ENCODE results near the gene SLC1A4. TPM values are rescaled to one million over a fixed set of nuclear protein-coding genes. Genes with fewer than 3 reads are reported as not detected.
"Not testable (repeated sequence)": the region's sequence is repeated elsewhere in the genome, so short reads cannot be mapped to it uniquely, and the experiment has no call there.

Gene SLC1A4
- total RNA-seq, 2 donors from 2014 or later, result 24.2 to 33.8 TPM

GRCh38 chr2:65019010-65019409 is 29.8 kb downstream of the SLC1A4 start:
- DNase-seq (ENCODE audit: low spot score), result no peak
- no peak overlapping the region for H3K4me3 ChIP-seq
- no peaks in the 10 kb centered on the region for H3K9me3 ChIP-seq
- H3K27ac ChIP-seq, result no peak overlapping the region
- H3K27me3 ChIP-seq (replicated peaks; ENCODE audit: insufficient read depth), result no peaks in the 10 kb centered on the region
- TF ChIP-seq CTCF (IDR thresholded peaks at IDR 0.05), result no peak
- peaks cover 37% of the 10 kb centered on the region for H3K36me3 ChIP-seq
- no peak for ATAC-seq (ENCODE audit: insufficient number of reproducible peaks, low FRiP score, low read depth)
- no peaks in the 10 kb centered on the region for H3K4me1 ChIP-seq (ENCODE audit: control insufficient read depth in 1 of 2, low read depth in 2 of 2)

GRCh38 chr2:65019675-65020195 is 30.5 kb downstream of the SLC1A4 start:
- H3K4me3 ChIP-seq, result no peak overlapping the region
- TF ChIP-seq CTCF (IDR thresholded peaks at IDR 0.05), result no peak
- no peak overlapping the region for H3K27ac ChIP-seq
- no peaks in the 10 kb centered on the region for H3K4me1 ChIP-seq (ENCODE audit: control insufficient read depth in 1 of 2, low read depth in 2 of 2)
- DNase-seq (ENCODE audit: low spot score), result no peak
- peaks cover 37% of the 10 kb centered on the region for H3K36me3 ChIP-seq
- H3K27me3 ChIP-seq (replicated peaks; ENCODE audit: insufficient read depth), result no peaks in the 10 kb centered on the region
- no peaks in the 10 kb centered on the region for H3K9me3 ChIP-seq
- ATAC-seq (ENCODE audit: insufficient number of reproducible peaks, low FRiP score, low read depth), result no peak

- not testable (repeated sequence) for H3K4me1 ChIP-seq (ENCODE audit: control insufficient read depth in 1 of 2, low read depth in 2 of 2); H3K27ac ChIP-seq; H3K9me3 ChIP-seq; ATAC-seq (ENCODE audit: insufficient number of reproducible peaks, low FRiP score, low read depth); DNase-seq (ENCODE audit: low spot score); H3K4me3 ChIP-seq; H3K27me3 ChIP-seq (replicated peaks; ENCODE audit: insufficient read depth)
- peaks cover 37% of the 10 kb centered on the region for H3K36me3 ChIP-seq
Observed at GRCh38 chr2:65020251-65020650, 31.1 kb downstream of the SLC1A4 start.

- TF ChIP-seq CTCF (IDR thresholded peaks at IDR 0.05), result no peak
- Histone ChIP-seq H3K4me3 (no peak overlapping the region), H3K27ac (no peak overlapping the region), H3K4me1 (ENCODE audit: control insufficient read depth in 1 of 2, low read depth in 2 of 2) (no peaks in the 10 kb centered on the region), H3K9me3 (no peaks in the 10 kb centered on the region), H3K27me3 (replicated peaks; ENCODE audit: insufficient read depth) (no peaks in the 10 kb centered on the region), H3K36me3 (peaks cover 37% of the 10 kb centered on the region)
- DNase-seq (ENCODE audit: low spot score) (no peak), ATAC-seq (ENCODE audit: insufficient number of reproducible peaks, low FRiP score, low read depth) (no peak)
Observed at GRCh38 chr2:65020943-65021528, 31.8 kb downstream of the SLC1A4 start.

GRCh38 chr2:65021709-65022108 is 32.5 kb downstream of the SLC1A4 start:
- Histone ChIP-seq H3K27me3 (replicated peaks; ENCODE audit: insufficient read depth) (no peaks in the 10 kb centered on the region), H3K4me3 (no peak overlapping the region), H3K9me3 (no peaks in the 10 kb centered on the region), H3K4me1 (ENCODE audit: control insufficient read depth in 1 of 2, low read depth in 2 of 2) (no peaks in the 10 kb centered on the region), H3K27ac (no peak overlapping the region), H3K36me3 (peaks cover 33% of the 10 kb centered on the region)
- TF ChIP-seq CTCF (IDR thresholded peaks at IDR 0.05), result no peak
- DNase-seq (ENCODE audit: low spot score) (no peak), ATAC-seq (ENCODE audit: insufficient number of reproducible peaks, low FRiP score, low read depth) (no peak)

GRCh38 chr2:65022189-65022588 is 33.0 kb downstream of the SLC1A4 start:
- Histone ChIP-seq H3K4me3 (no peak overlapping the region), H3K27ac (no peak overlapping the region), H3K9me3 (no peaks in the 10 kb centered on the region), H3K4me1 (ENCODE audit: control insufficient read depth in 1 of 2, low read depth in 2 of 2) (no peaks in the 10 kb centered on the region), H3K27me3 (replicated peaks; ENCODE audit: insufficient read depth) (no peaks in the 10 kb centered on the region), H3K36me3 (peaks cover 29% of the 10 kb centered on the region)
- TF ChIP-seq CTCF (IDR thresholded peaks at IDR 0.05), result no peak
- DNase-seq (ENCODE audit: low spot score) (no peak), ATAC-seq (ENCODE audit: insufficient number of reproducible peaks, low FRiP score, low read depth) (no peak)
